Hematopoietic multipotent progenitor cell treated with erythropoietin and hydrocortisone succinate and interleukin-3 and kit ligand, for 6 days (in vitro differentiated cells): ENCODE data around the gene TAF11L7.
"Not testable (repeated sequence)": the region's sequence is repeated elsewhere in the genome, so short reads cannot be mapped to it uniquely, and the experiment has no call there.

Experiments used
- DNase-seq: peaks from one replicate; pipeline ENCODE4 v3.0.0-alpha.2; 2015

Gene TAF11L7

DNA sequence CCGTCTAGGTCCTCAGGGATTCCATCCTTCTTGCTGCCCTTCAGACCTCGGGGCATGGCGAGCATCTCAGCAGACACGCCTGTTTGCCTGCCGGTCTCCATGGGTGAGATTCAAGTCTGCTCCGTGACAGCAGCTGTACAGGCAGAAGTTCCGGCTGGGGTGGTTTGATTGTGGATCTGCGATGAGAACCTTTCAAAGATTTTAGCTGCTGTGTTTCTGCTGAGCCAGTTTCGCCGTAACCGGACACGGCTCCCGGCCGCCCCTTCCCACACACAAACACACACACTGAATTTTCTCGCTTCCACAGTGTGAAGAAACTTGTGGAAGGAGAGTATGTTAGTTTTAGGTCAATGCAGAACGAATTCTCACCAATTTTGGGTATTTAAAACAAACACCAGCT is at the start of gene TAF11L7:
Gene TAF11L7 (minus strand): TSS at position 101 of the 400 bp plus-strand sequence.
- not testable (repeated sequence) for DNase-seq

DNA sequence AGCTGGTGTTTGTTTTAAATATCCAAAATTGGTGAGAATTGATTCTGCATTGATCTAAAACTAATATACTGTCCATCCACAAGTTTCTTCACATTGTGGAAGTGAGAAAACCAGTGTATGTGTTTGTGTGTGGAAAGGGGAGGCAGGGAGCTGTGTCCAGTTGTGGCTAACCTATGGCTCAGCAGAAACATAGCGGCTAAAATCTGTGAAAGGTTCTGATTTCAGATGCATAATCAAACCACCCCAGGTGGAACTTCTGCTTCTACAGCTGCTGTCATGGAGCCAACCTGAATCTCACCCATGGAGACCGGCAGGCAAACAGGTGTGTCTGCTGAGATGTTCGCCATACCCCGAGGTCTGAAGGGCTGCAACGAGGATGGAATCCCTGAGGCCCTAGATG is 48.6 kb upstream of the TAF11L7 start, which contains the start of gene TAF11L14:
Gene TAF11L14 (plus strand): TSS at position 301 of the 400 bp plus-strand sequence.
- DNase-seq, result no peak

DNA sequence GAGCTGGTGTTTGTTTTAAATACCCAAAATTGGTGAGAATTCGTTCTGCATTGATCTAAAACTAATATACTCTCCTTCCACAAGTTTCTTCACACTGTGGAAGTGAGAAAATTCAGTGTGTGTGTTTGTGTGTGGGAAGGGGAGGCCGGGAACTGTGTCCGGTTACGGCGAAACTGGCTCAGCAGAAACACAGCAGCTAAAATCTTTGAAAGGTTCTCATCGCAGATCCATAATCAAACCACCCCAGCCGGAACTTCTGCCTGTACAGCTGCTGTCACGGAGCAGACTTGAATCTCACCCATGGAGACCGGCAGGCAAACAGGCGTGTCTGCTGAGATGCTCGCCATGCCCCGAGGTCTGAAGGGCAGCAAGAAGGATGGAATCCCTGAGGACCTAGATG is 46.2 kb upstream of the TAF11L7 start, which contains the start of gene TAF11L13:
Gene TAF11L13 (plus strand): TSS at position 301 of the 400 bp plus-strand sequence.
- DNase-seq, result not testable (repeated sequence)

DNA sequence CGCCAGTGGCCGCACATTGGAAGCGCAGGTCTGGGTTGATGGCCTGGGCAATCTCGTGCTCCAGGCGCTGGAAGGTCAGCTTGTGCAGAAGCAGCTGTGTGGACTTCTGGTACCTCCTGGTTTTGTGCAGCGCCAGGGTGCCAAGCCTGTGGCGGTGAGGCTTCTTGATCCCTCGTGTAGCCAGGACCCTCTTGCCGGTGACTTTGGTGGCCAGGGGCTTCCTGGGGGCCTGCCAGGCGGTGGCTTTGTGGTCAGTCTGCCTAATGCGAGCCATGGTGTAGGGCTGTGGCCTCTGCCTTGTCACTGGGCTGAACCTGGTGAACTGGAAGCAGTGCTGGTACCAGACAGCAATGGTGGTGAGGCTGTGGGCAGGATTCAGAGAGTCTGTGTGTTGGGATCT is 40.1 kb upstream of the TAF11L7 start:
- no peak for DNase-seq

GRCh38 chr5:17620627-17621026 is 35.1 kb upstream of the TAF11L7 start:
- no peak for DNase-seq

- no peak for DNase-seq
Observed at GRCh38 chr5:17619354-17619753, 33.8 kb upstream of the TAF11L7 start.

DNA sequence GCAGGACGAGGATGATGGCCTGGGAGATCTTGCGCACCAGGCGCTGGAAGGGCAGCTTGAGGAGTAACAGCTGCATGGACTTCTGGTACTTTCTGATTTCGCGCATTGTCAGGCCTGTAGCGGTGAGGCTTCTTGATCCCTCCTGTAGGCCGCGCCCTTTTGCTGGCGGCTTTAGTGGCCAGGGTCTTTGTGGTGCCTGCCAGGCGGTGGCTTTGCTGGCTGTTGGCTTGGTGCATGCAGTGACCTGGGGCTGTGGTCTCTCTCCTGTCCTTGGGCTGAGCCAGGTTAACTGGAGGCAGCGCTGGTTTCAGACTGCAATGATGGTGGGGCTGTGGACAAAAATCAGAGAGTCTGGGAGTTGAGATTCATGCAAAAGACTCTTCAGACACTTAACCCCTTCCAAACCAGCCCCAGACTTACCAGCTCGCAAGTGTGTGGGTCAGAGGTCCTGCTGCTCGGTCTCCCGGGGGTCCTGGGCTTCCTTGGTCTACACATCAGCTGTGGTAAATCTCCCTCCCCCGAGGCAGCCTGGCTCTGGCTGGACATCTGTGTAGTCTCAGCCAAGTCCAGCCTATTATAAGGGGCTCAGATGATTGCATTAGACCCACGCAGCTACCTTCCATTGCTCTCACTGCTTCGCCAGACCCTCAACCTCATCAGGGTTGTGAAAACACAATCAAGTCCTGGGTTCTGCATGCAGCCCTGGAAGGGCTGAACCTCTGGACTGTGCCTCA is 29.5 kb upstream of the TAF11L7 start:
- DNase-seq, result no peak

GRCh38 chr5:17610092-17610491 is 24.5 kb upstream of the TAF11L7 start, which contains the start of gene TAF11L12:
TSS of gene TAF11L12 (plus strand) at chr5:17610392.
- DNase-seq, result not testable (repeated sequence)

DNA sequence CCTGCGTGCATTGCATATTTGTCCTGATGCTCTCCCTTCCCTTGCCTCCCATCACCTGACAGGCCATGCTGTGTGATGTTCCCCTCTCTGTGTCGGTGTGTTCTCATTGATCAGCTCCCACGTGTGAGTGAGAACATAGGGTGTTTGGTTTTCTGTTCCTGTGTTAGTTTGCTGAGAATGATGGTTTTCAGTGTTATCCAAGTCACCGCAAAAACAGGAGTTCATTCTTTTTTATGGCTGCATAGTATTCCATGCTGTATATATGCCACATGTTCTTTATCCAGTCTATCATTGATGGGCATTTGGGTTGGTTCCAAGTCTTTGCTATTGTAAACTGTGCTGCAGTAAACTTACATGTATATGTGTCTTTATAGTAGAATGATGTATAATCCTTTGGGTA is 21.9 kb upstream of the TAF11L7 start:
- not testable (repeated sequence) for DNase-seq

DNA sequence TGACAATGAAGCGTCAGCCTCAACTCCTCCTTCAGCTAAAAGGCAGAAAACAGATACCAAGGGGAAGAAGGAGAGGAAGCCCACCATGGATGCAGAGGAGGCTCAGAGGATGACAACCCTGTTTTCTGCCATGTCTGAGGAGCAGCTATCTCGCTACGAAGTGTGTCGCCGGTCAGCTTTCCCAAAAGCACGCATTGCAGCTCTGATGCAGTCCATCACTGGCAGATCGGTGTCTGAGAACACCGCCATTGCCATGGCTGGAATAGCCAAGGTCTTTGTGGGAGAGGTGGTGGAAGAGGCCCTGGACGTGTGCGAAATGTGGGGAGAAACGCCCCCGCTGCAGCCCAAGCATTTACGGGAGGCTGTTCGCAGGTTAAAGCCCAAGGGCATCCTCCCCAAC is 19.4 kb upstream of the TAF11L7 start:
- DNase-seq, result no peak

DNA sequence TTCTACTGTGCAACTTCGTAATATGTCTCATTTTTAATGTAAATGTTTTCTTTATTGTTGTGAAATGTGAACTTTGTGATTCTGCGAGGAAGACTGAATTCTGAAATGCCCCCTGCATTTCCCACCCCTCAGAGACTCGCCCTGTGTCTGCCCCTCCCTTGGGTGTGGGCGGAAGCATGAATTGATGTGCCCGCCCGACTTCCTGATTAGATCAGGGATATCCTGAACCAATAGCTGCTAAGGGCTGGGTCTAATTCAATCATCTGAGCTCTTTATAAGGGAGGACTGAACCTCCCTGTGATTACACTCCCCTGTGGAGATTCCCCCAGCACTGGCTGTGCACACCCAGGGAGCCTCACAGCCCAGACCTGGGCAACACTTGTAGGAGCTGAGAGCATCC is 18.3 kb upstream of the TAF11L7 start, which contains the start of gene TAF11L11:
Gene TAF11L11 (plus strand): TSS at position 304 of the 400 bp plus-strand sequence.
- not testable (repeated sequence) for DNase-seq

GRCh38 chr5:17597728-17598127 is 12.2 kb upstream of the TAF11L7 start, which contains the start of gene TAF11L10:
TSS of gene TAF11L10 (minus strand) at chr5:17597828.
- not testable (repeated sequence) for DNase-seq

DNA sequence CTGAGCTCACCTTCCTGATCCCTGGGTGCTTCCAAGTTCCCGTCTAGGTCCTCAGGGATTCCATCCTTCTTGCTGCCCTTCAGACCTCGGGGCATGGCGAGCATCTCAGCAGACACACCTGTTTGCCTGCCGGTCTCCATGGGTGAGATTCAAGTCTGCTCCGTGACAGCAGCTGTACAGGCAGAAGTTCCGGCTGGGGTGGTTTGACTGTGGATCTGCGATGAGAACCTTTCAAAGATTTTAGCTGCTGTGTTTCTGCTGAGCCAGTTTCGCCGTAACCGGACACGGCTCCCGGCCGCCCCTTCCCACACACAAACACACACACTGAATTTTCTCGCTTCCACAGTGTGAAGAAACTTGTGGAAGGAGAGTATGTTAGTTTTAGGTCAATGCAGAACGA is 8.7 kb upstream of the TAF11L7 start, which contains the start of gene TAF11L9:
Gene TAF11L9 (minus strand): TSS at position 140 of the 400 bp plus-strand sequence.
- DNase-seq, result not testable (repeated sequence)

DNA sequence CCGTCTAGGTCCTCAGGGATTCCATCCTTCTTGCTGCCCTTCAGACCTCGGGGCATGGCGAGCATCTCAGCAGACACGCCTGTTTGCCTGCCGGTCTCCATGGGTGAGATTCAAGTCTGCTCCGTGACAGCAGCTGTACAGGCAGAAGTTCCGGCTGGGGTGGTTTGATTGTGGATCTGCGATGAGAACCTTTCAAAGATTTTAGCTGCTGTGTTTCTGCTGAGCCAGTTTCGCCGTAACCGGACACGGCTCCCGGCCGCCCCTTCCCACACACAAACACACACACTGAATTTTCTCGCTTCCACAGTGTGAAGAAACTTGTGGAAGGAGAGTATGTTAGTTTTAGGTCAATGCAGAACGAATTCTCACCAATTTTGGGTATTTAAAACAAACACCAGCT is 5.3 kb upstream of the TAF11L7 start, which contains the start of gene TAF11L8:
Gene TAF11L8 (minus strand): TSS at position 101 of the 400 bp plus-strand sequence.
- DNase-seq, result not testable (repeated sequence)
